ENCODE results near the gene AGBL1.

The AGBL1 gene

GRCh38 chr15:86336051-86336788 lies 256.5 kb downstream of the AGBL1 start:
- TF ChIP-seq, protein P1, sequence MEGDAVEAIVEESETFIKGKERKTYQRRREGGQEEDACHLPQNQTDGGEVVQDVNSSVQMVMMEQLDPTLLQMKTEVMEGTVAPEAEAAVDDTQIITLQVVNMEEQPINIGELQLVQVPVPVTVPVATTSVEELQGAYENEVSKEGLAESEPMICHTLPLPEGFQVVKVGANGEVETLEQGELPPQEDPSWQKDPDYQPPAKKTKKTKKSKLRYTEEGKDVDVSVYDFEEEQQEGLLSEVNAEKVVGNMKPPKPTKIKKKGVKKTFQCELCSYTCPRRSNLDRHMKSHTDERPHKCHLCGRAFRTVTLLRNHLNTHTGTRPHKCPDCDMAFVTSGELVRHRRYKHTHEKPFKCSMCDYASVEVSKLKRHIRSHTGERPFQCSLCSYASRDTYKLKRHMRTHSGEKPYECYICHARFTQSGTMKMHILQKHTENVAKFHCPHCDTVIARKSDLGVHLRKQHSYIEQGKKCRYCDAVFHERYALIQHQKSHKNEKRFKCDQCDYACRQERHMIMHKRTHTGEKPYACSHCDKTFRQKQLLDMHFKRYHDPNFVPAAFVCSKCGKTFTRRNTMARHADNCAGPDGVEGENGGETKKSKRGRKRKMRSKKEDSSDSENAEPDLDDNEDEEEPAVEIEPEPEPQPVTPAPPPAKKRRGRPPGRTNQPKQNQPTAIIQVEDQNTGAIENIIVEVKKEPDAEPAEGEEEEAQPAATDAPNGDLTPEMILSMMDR (IDR thresholded peaks at IDR 0.05; ENCODE audit: low read depth, low read length), result no peak
- no peak overlapping the region for H3K4me3 ChIP-seq (ENCODE audit: low read depth, low read length)

DNA sequence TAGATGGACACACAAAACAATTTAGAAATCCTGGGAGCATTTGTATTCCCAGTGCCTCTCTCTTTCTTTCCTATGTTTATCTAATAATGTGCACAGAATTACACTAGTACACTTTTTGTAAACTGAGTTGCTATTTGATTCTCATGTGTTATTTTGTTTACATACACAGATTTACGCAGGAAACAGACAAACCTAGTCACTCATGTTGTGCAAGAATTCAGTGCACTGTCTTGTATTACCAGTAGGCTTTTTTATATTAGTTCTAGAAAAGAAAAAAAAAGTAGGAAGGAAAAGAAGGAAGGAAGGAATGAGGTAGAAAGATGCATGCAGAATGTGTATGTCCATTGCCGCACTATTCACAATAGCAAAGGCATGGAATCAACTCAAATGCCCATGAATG lies 257.4 kb downstream of the AGBL1 start:
- no peak overlapping the region for H3K4me3 ChIP-seq (ENCODE audit: low read depth, low read length)
- TF ChIP-seq, protein P1 (IDR thresholded peaks at IDR 0.05; ENCODE audit: low read depth, low read length), result no peak

DNA sequence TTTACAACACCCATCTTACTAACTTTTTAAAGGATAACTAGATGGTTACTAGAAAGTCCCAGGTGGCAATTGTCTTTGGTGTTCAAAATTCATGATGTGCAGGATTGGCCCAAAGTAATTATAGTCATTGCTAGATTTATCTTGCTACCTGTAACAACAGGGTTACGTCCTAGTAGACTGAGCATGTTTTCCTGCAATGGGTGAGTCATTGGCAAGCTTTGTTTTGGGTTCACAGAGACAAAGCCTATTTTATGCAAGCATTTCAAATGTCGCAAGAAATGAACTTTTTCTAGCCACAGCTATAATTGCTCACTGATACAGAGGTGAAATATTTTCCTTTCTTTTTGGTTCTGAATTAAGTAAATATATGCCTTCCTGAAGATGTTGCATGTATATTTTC lies 267.6 kb downstream of the AGBL1 start:
- TF ChIP-seq, protein P1 (IDR thresholded peaks at IDR 0.05; ENCODE audit: low read depth, low read length), result no peak
- H3K4me3 ChIP-seq (ENCODE audit: low read depth, low read length), result no peak overlapping the region

GRCh38 chr15:86349565-86349964 lies 269.9 kb downstream of the AGBL1 start:
- TF ChIP-seq, protein P1 (IDR thresholded peaks at IDR 0.05; ENCODE audit: low read depth, low read length), result no peak
- H3K4me3 ChIP-seq (ENCODE audit: low read depth, low read length), result no peak overlapping the region

DNA sequence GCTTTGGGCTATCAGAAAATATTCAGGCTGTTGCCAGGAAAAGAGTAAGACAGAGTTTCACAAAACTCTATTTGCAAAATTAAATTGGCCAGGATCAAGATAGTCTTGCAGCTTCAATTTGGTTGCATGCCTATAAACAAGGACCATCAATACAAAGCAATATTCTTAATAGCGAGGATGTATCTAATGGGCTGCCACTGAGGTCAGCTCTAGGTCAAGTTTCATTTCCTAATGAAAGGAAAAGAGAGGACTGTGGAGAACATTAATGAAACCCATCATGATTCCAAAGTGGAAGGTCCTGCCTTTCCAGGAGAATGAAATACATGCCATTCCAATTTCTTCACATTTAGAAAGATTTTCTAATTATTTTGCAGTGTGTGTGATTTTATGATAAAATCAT lies 273.5 kb downstream of the AGBL1 start:
- TF ChIP-seq, protein P1 (IDR thresholded peaks at IDR 0.05; ENCODE audit: low read depth, low read length), result no peak
- no peak overlapping the region for H3K4me3 ChIP-seq (ENCODE audit: low read depth, low read length)

- TF ChIP-seq, protein P1 (IDR thresholded peaks at IDR 0.05; ENCODE audit: low read depth, low read length), result no peak
Measured at GRCh38 chr15:86355361-86355760, 275.7 kb downstream of the AGBL1 start.

GRCh38 chr15:86355801-86356200 lies 276.1 kb downstream of the AGBL1 start:
- no peak overlapping the region for H3K4me3 ChIP-seq (ENCODE audit: low read depth, low read length)
- TF ChIP-seq, protein P1 (IDR thresholded peaks at IDR 0.05; ENCODE audit: low read depth, low read length), result no peak

More at GRCh38 chr15:86355361-86355760, 275.7 kb downstream of the AGBL1 start:
- no peak overlapping the region for H3K4me3 ChIP-seq (ENCODE audit: low read depth, low read length)

Data from WI38 (cell line).